ENCODE results near the gene SGSM2.
"Not testable (repeated sequence)": the region's sequence is repeated elsewhere in the genome, so short reads cannot be mapped to it uniquely, and the experiment has no call there.

SGSM2 gene

DNA sequence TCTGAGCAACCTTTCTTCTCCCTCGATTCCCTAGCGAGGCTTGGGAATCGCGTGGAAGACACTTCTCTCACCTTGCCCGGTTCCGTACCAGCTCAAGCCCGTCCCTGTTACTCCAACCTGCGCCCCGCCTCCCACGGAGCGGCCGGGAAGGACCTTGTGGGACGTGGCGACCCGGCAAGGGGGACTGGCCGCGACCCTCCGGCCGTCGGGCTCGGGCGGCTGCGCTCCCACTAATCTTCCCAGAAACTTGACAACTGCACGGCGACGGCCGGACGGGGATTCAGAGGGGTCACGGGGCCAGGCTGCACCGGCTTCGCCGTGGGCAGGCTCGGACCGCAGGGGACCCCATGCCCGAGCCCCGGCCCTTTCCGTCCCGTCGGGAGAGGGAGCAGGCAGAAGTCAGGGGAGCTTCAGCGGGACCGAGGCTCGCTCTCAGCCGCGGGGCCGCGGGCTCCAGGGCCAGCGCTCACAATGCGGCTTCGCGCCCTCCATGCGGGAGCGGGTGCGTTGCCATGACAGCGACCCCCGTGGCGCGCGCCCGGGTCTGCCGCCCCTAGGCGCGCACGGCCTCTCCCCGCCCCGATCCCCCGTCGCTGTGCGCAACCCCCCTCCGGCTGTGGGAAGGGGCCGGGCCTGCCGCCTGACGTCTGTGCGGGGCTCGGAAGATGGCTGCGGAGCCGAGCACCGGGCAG lies at the start of gene SGSM2:
Gene SGSM2 (plus strand): TSS at position 650 of the 692 bp plus-strand sequence. CDS start 188 bp downstream, outside the sequence.
- DNase-seq, result peak; percentile 70

- DNase-seq, result no peak
Observed at GRCh38 chr17:2289878-2290478, 47.3 kb upstream of the SGSM2 start.

GRCh38 chr17:2292100-2292499 lies 45.2 kb upstream of the SGSM2 start:
- no peak for DNase-seq

DNA sequence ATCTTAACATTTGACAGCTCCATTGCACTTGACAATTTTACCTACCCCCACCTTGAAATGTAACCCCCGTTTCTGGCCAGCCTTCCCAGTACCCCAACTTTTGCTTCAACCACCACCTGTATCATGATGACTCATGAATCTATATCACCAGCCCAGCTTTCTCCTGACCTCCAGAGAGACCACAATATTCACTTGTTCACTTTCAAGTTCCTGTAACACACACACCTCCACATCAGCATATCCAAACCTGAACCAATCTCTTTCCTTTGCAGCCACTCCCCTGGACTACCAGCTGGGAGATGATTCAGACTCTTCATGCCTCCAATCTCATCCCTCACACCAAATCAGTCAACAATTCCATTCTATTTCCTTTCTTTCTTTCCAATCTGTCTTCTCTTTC lies 41.7 kb upstream of the SGSM2 start:
- no peak for DNase-seq

GRCh38 chr17:2297023-2297422 lies 40.3 kb upstream of the SGSM2 start:
- DNase-seq, result no peak

DNA sequence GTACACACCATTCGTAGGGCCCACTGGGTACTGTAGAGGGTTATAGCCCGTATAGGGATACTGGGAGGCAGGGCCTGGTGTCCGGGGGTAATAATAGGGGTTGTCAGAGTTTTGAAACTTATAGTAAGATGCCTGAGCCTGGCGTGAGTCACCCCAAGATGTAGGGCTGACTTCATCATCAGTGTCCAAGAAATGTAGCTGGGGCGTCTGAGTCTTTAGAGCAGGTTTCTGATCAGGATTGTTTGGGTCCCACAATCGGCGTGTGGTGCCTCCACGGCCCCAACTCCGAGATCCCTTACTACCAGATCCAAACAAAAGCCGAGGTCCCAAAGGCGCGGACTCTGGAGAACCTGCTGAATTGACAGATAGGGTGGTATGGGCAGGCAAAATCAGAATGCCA lies 38.2 kb upstream of the SGSM2 start:
- no peak for DNase-seq

- no peak for DNase-seq
Observed at GRCh38 chr17:2299756-2300155, 37.5 kb upstream of the SGSM2 start.

GRCh38 chr17:2302778-2303203 lies 34.5 kb upstream of the SGSM2 start:
- DNase-seq, result no peak

DNA sequence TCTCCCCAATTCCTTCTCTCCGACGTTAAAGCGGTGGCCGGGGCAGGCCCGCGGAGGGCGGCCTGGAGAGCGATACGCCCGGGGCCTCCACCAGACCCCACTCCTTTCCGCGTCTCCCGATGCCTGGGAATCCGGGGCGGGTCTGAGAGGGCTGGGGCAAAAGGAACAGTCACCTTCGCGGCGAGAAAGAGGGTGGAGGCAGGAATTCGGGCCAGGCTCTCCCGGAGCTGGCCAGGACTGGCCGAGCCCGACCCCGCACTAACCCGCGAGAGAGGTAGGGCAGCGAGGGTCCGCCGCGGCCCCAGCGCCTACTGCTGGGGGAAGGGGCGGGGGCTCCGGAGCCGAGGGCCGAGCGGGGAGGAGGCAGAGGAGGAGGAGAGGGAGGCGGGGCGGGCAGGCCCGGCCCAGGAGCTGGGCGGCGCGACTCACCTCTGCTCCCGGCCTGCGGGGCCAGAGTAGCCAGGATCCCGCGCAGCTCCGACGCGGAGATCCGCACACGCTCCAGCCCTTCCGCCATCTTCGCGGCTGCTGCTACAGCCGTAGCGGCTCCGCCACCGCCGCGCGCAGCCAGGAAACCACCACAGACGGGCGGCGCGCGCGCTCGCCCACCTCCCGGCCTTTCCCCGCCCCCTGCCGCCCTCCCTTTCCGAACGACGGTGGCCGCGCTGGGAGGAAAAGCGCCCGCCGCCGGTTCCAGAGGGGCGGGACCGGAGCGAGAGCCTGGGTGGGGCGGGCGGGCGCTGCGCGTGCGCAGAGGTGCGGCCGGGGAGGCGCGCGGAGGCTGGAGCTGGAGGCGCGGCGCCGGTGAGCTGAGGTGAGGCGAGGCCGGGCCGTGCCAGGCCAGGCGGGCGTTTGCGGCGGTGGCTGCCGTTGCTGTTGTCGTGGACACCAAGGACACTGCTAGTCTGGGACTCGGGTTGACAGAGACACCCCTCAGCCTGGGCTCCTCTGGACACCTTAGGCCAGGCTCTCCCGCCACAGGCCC lies 33.8 kb upstream of the SGSM2 start, which contains the start of the genes SMG6 and SRR:
Gene SMG6 (minus strand): TSS at position 582 of the 985 bp plus-strand sequence. CDS start 65 bp downstream, at position 517.
Gene SRR (plus strand): TSS at position 747 of the 985 bp plus-strand sequence. CDS start 11,611 bp downstream, outside the sequence.
- DNase-seq, result peak; percentile 95

DNA sequence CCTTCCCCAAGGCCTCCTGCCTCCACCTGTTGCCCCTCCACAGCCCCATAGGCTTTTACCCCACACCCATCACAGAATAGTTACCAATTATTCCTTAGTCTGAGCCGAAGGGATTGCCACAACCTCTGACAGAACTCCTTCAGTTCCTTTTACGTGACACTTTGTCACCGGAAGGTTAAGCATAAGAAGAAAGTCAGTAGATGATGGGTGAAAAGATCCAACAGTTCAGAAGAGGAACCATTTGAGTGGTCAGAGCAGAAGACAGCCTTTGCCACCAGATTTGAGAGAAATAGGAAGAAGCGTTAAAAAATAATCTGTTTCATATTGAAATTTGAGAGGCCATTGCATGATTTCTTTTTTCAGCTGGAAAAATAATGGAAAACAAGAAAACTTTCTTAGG lies 32.4 kb upstream of the SGSM2 start:
- DNase-seq, result no peak

DNA sequence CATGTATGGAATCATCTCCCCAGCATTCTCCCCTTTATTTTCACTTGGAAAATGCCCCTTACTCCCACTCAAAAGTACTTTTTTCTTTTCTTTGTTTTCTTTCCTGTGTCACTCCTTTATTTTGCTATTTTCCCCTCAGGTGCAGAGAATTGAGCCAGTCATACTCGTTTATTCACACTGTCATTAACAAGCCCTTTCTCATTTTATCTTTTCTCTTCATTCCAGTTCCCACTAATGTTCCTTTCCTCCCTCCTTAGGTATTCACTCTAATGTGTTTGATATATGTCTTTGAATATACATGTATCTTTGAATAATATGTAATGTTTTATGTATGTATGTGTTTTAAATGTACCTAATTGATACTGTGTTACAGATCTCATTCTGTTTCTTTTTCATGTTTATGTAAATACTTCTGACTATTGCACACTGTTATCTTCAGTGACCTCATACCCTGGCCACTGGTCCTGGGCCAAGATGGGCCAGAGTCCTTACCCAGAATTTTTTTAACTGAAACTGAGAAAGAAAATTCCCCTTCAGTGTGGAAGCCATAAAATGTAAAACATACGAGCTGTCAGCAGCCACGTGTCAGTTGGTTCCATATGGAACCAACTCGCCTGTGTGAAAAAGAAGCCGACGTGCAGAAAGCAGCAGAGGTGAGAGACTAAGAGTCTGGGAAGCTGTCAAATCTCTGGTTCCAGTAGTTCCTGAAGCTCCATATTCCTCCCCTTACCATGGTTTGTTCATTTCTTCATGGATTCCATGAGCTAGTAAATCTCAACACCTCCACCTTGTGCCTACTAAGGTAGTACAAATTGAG lies 27.8 kb upstream of the SGSM2 start:
- DNase-seq, result no peak

GRCh38 chr17:2312736-2313135 lies 24.6 kb upstream of the SGSM2 start:
- no peak for DNase-seq

GRCh38 chr17:2316916-2317205 lies 20.4 kb upstream of the SGSM2 start:
- DNase-seq, result not testable (repeated sequence)

GRCh38 chr17:2317796-2318195 lies 19.5 kb upstream of the SGSM2 start:
- no peak for DNase-seq

- no peak for DNase-seq
Observed at GRCh38 chr17:2319051-2319450, 18.2 kb upstream of the SGSM2 start.

- no peak for DNase-seq
Observed at GRCh38 chr17:2321399-2321798, 15.9 kb upstream of the SGSM2 start.

DNA sequence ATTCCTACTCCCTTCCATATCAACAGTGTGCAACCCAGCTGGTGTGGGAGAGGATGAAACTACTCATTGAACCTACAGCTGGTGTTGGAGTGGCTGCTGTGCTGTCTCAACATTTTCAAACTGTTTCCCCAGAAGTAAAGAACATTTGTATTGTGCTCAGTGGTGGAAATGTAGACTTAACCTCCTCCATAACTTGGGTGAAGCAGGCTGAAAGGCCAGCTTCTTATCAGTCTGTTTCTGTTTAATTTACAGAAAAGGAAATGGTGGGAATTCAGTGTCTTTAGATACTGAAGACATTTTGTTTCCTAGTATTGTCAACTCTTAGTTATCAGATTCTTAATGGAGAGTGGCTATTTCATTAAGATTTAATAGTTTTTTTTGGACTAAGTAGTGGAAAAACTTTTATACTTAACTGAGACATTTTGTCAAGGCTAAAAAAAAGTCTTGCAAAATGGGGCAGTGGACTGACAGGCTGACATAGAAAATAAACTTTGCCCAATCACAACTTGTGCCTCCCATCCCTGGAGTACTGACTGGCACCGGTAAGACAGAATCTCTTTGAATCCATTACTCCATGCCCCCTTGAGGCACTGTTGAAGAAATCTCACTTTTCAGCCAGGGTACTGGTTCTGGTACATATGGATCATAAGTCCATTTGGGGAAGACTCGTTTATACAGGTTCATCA lies 13.5 kb upstream of the SGSM2 start:
- DNase-seq, result no peak

DNA sequence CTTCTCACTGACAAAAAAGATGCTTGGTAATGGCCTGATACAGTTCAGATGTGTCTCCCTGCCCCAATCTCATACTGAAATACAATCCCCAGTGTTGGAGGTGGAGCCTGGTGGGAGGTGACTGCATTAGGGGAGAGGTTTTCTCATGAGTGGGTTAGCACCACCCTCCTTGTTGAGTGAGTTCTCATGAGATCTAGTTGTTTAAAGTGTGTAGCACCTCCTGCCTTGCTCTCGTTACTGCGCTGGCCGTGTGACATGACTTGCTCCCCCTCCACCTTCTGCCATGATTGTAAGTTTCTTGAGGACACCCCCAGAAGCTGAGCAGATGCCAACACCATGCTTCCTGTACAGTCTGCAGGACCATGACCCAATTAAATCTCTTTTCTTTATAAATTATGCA lies 6.0 kb upstream of the SGSM2 start:
- DNase-seq, result no peak

GRCh38 chr17:2335726-2336214 lies 1.5 kb upstream of the SGSM2 start:
- no peak for DNase-seq

DNA sequence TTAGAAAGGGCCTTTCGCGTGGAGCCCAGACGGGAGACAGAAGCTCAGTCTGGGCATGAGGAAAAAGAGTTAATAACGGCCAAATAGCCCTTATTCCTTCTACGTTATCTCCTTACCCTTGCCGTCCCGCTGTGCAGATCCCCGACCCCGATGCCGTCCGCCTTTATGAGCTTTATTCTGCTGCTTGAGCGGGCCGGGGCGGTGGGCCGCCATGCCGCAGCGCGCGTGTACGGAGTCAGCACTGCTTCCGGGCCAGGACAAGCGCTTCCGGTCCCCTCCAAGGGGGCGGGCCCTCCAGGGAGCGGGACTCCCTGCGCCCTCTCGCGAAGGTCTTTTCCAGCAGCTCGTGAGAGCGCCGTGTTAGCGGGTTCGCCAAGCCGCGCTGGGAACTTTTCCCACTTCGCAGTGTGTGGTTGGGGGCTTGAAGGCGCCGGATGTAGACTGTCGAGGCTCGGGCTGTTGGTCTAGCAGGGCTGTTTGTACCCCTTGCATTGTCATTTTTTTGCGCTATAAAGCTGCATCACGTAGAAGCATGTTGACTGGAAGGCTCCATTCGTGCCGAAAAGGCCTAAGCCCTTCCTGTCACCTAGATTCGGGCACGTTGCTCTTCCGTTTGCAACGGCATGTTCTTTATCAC lies 968 bp upstream of the SGSM2 start, which contains the start of gene TSR1:
Gene TSR1 (minus strand): TSS at position 243 of the 637 bp plus-strand sequence. CDS start 30 bp downstream, at position 213.
- peak; percentile 92 for DNase-seq
